HG03064 (cell line): ENCODE data around the gene CRABP2.
A peak's percentile ranks its signal among the peaks of the same experiment; 100 is the strongest.

ENCODE experiments used
- ATAC-seq: cut with Tn5 transposase; IDR thresholded peaks from one replicate; pipeline ENCODE4 v1.9.1; 2021; ENCODE audit warnings: low read depth; ENCODE audit not compliant: unreplicated experiment

CRABP2 gene

DNA sequence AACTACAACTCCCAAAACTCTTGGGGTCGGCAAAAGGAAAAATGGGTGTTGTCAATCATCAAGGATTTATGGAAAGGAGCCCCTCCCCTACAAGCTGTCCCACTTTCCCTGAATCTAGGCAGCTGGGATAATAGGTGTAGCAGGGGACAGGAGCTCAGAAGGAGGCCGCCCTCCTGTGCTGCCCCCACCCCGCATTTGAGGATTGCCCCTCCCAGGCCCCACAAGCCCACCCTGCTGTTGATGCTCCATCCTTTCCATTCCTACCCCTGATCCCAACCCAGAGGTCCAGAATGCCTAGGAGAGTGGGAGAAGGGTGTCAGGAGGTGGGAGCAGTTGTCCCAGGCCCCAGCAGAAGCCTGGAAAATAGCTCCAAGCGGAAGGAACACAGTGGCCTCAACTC is 37.4 kb upstream of the CRABP2 start:
- ATAC-seq: no peak

DNA sequence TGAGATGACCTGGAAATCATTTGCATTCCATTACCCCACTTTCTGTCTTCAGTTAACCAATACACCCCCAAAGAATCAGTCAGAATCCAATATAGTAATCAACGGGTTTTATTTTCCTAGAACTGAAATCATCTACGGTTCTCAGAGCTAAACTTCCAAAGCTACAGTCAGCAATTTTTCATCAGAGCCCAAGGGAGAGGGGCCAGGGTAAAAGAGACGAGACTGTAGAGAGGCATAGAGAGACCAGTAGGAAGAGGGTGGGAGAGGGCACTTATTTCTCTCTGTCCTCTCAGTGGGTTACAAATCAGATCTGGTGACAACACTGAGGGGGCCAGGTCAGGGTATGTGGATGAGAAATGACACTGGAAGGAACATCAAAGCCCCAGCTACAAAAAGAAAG is 36.6 kb upstream of the CRABP2 start:
- no peak for ATAC-seq

DNA sequence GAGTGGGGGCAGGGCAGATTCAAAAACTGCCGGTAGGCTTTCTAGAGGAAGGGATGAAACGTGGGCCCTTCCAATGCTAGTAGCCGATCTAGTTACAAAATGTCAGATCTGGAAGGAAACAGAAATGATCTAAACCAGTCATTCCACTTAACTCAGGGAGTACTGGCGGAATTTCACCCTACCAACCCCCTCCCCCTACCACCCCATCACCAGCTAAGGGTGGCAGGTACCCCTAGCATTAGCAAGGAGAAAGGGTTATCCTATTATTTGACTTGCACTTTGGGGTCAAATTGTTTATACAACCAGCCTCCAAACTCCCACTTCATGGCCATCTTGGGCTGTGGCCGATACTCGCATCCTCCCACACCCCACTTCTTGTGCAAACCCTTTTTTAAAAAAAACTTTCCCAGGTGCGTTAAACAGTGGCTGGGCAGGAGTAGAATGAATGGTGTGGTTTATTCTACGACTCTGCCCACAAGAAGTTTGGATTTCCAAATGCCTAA is 36.1 kb upstream of the CRABP2 start:
- no peak for ATAC-seq

DNA sequence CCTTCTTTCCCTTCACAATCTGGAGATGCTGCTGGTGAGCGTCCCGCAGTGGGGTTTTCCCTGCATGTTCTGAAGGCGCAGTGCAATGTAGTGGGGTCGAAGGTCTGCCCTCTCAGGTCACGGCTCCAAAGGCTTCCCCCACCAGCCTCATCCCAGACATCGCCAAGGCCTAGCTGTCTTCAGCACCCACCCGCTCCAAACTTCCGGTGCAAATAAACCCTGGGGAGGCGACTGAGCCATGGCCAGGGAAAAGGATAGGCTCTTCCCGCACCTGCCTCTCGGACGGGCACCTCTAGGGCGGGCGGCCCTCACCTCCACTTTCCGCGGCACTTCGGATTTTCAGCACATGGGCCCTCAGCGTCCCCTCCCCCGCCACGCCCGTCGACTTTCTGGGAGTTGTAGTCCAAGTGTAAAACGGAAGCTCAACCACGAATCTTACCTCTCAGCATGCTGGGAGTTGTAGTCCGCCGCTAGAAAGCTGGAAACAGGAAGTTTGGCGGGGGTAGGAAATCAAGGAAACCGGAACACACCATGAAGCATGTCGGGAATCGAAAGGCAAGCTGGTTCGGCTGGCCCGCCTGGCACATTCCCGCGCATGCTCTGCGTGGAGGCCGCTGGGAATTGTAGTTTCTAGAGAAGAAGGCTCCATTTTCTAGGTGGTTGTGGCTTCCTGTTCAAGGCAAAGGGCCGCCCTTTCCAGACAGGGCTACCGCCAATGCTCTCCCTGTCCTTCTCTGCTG is 35.5 kb upstream of the CRABP2 start, which contains the start of gene MRPL24:
Gene MRPL24, minus strand, starts transcription at position 348 of the 740 bp plus-strand sequence. CDS start 2,384 bp downstream, outside the sequence.
- ATAC-seq: peak; percentile 76

DNA sequence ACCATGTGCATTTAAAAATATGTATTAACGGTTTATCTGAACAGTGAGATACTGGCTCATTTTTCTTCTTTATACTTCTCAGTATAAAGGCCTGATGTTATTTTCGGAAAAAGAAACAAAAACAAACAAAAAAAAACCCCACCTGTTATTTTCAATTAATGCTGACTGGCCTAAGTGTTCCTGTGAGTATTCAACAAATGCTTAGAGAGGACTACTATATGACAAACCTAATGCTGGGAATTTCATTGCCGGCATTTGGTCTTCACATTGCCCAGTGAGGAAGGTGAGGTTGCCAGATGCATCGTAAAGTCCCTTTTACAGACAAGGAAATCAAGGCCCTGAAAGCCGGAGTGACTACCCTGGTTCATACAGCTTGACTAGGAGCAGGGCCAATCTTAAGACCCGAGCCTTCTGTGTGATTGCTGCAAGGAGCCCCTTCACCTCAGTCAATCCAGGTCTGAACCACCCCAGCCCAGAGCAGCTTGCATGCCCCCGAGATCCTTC is 34.9 kb upstream of the CRABP2 start:
- no peak for ATAC-seq

DNA sequence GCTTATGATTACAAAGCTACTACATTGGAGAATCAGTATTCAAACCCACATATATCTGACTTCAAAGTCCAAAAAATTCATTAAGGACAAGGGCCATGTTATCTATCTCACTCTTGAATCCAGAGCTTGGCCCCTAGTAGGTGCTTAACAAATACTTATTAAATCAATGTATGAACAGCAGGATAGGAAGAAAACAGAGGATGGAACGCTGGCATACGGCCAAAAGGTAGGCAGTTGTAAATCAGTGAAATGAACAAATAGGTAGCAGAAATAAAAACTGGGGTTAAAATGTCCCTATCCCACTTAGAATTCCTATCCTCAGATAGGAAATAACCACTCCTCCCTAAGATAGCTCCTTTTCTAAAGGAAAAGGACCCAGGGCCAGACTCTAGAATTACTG is 33.5 kb upstream of the CRABP2 start:
- ATAC-seq: no peak

DNA sequence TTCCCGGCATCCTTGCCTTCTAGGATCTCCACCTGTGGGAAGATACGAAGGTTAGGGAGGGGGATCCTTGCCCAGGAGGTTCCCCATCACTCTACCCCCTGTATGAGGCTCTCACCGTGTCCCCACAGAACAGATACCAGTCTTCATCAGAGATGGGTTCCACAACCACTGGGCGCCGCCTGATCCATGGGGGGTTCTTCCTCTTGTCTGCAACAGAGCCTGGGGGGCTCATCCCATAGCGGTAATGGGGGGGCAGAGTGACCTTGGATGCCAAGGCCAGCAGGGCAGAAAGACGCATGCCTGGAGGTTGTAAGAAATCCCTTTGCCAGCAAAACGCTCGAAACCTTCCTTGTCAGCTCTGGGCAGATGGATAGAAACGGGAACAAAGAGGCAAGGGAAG is 33.0 kb upstream of the CRABP2 start:
- no peak for ATAC-seq

DNA sequence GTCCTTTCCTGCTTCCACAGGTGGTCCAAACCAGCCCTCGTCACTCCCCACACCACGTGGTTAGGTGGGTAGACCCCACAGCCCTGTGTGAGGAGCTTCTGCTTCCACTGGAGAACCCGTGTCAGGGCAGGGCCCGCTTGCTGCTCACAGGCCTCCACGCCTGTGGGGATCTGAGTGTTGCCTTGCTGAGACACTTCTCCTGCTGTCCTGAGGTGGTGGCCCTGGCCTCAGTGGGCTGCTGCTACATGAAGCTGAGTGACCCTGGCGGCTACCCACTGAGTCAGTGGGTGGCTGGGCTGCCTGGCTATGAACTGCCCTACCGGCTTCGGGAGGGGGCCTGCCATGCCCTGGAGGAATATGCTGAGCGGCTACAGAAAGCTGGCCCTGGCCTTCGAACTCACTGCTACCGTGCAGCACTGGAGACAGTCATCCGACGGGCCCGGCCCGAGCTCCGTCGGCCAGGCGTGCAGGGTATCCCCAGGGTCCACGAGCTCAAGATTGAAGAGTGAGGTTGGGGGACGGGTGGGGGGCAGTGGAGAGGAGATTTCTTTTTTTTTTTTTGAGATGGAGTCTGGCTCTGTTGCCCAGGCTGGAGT is 28.7 kb upstream of the CRABP2 start:
- no peak for ATAC-seq

DNA sequence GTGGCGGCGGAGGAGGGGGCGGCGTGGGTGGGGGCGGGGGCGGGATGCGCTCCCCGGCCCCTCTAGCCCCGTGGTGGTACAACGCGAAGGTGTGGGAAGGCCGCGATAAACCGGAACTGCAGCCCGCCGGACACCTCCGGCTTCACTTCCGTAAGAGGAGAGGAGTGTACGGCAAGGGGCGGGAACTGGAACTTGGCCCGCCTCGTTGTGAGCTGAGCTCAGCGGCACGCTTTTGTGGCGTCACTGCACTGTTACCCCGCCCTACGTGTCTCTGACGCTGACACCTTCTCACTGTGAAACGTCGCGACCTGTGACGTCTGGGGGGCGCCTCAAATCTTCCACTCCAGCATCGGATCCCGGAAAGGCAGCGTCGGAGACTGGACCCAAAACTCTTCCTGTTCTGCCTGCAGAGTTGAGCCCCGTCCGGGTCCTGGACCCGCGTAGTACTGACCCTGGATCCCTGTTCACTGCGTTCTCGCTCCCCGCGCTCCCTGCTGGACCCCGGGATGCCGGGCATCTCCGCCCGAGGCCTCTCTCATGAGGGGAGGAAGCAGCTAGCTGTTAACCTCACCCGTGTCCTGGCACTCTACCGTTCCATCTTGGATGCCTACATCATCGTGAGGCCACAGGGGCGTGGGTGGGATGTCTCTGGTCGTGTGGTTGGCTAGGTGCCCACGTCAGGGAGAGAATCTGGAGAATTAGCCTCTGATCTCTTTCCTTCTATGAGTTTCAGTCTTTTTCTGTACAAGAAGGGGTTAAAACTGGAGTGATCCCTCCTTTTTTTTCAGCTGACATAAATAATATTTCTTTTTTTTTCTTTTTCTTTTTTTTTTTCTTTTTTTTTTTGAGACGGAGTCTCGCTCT is 23.4 kb upstream of the CRABP2 start, which contains the start of gene ISG20L2:
Gene ISG20L2, minus strand, starts transcription at position 168 of the 864 bp plus-strand sequence. CDS start 1,114 bp downstream, outside the sequence.
- peak; percentile 84 for ATAC-seq

DNA sequence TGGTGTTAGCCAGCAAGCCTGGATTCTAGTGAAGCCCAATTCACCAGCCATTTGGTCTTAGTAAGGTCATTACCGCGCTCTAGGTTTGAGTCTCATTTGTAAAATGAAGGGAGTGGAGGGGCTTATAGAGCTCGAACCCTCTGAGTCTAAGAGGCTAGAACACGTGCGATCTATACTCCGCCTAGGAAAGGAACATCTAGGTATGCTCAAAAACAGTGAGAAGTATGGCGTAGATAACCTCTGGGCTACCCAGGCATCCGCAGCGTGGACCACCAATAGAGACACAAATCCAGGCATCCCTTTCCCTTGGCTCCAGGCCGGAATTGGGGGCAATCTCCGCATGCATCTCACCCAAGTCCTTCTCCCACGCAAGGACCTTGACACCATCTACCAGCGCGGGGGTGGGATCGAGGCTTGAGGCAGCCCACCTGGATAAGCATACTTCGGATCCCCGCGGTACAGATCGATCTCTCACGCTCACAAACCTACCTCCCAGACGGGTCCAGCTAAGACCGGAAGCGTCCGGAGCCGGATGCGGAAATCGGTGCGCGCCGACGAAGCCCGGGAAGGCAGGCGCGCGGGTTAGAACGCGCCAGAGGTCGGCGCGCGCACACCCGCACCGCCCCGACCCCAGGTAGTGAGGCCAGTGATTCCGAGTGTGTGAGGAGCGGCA is 22.7 kb upstream of the CRABP2 start, which contains the start of gene METTL25B:
Gene METTL25B, plus strand, starts transcription at position 544 of the 673 bp plus-strand sequence. CDS start 636 bp downstream, outside the sequence.
- ATAC-seq: peak; percentile 44

DNA sequence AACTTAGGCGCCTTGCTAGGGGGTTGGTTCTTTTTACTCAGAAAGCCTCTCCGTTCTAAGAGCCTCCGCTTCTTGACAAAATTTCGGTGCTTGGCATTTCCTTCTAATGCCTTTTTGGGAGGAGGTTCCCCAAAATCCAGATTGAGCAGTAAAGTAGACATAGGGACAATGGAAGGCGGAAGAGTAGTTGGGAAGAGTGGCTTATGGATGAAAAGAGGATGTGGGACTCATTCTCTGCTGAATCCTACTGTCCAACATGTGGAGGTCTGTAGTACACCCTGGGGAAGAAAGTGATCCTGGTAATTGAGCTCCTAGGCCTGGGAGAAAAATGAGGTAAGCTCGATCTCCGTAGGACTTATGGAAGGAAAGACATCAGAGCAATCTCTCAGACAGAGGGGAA is 22.1 kb upstream of the CRABP2 start:
- ATAC-seq: no peak

DNA sequence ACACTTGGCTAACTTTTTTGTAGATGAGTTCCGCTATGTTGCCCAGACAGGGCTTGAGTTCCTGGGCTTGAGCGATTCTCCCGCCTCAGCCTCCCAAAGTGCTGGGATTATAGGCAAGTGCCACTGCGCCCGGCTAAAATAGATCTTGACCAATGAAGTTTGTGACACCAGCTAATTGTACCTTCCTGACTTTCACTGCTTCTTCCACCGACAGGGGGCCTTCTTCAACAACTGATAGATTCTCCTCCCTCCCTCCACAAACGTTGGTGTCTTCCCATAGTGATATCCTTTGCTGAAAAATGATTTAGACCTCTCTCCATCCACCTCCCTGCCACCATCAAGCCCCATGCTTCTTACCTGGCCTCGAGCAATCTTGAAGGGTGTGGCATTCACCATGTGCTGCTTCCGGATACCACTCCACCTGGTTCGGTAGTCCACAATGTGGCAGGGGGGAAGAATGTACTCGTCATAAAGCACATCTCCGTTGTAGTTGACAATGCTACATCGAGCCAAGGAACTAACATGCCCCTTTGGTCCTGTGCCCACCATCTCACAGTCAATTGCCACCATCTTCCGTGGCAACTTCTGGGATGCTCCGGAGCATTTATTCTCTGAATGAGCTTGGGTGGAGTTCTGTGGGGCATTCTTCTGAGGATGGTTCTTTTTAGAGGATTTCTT is 21.3 kb upstream of the CRABP2 start:
- ATAC-seq: no peak

DNA sequence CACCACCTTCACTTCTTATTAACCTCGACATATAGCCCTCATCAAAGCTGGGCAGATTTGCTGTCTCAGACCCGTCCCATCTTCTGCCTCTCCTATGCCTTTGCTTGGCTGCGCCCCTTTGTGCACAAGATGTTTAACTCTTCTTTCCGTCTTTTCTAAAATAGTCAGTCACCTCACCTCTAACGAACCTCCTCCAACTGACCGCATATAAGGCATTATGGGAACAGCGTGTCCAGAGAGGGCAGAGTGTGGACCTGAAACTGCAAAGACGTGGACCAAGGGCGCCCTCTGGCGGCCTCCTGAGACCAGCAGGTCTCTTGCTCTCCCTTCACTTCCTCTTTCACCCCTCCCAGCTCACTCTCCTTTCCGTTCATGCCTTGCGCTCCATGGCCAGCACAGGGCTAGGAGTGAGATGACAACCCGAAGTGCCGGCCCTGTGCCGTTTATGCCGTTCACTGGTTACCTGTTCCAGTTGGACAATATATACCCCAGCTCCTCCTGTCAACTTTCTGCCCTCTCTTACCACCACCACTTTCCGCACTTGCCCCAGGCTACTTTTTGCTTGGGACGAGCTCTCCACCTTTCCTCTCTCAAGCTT is 20.4 kb upstream of the CRABP2 start:
- no peak for ATAC-seq

DNA sequence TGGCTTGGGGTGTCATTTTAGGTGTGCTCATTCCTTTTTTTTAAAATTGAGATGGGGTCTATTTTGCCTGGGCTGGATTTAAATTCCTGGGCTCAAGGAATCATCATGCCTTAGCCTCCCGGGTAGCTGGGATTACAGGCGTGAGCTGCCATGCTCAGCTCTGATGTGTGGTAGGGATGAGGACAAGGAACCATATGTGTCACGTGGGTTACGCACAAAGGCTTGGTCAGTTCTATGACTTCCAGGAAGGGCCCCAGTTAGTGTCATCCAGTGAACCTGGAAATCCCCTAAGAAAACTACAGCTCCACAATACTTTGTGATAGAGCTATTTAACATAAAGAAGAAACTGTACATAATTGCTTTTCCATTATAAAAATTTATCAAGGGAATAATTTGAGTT is 16.2 kb upstream of the CRABP2 start:
- no peak for ATAC-seq

DNA sequence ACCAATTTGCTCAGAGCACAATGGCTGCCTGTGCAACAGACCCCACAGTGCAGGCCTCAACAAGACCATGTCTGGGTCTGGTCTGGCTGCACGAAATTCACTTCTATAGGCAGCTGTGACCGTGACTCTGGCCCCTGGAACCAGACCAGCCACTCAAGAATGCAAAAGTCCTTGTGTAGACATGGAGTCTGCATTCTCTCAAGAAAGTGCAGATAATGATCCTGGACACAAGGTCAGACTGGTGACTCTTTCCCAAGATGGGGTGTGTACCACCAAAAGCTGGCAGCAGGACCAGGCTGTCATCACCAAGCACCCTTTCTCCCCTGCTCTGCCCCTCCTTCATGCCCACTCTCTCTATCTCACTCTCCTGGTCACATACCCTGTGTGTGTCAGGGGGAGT is 15.7 kb upstream of the CRABP2 start:
- no peak for ATAC-seq

DNA sequence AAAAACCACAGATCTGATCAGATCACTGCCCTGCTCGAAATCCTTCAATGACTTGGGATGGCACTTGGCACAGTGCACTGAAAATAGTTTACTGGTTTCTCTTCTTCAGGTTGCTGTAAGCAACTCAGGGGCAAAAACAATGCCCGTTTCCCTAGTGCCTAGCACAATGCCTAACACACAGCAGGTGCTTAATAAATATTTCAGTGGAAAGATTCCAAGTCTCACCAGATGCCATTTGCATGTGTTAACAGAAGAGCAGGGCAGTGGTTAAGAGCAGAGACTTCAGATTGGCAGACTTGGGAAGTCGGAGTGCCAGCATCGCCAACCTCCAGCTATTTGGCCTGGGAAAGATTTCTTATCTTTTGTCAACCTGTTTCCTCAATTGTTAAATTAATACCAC is 12.0 kb upstream of the CRABP2 start:
- no peak for ATAC-seq

DNA sequence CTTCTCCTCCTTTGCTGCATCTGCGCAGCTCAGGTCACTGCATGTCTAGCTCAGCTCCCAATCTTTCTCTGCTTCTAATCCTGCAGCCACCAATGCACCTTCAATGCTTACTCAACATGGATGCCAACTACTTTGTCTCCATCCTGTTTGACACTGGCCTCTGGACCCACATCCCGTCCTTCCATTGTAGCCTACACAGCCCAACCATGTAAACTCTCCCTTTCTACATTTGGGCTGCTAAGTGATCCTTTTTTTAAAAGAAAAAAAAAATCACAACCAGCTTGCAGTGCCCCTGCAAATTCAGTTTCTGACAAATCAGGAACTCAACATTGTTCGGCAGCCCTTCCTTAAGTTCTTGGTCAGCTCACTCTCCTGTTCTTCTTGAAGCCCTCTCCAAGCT is 9.4 kb upstream of the CRABP2 start:
- no peak for ATAC-seq

DNA sequence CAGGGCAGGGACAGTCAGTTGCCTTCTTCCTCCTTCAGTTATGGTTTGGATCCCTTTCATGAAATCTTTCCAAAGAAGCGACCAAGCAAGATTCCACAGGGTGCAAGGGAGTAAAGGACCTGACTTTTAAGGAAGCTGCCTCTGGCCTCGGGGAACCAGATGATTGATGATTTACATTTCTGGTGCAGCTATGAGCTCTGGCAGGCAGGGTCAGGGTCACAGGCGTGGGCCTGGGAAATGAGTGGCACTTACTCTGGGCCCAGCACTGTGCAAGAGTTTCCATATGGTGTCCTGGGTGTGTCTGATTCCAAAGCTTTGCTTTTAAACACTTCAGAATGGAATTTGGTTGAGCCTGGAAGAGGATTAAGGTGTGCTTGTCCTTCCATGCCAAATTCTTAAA is 7.2 kb upstream of the CRABP2 start:
- ATAC-seq: no peak
